ENCODE data around the gene NAAA. TPM values are rescaled to one million over a fixed set of nuclear protein-coding genes. Genes with fewer than 3 reads are reported as not detected.
A peak's percentile ranks its signal among the peaks of the same experiment; 100 is the strongest.
"Not testable (repeated sequence)": the region's sequence is repeated elsewhere in the genome, so short reads cannot be mapped to it uniquely, and the experiment has no call there.

The NAAA gene
- total RNA-seq, 6 experiments from 2014 or later: 27.1 to 33.8 (median 30.4) TPM

GRCh38 chr4:75950213-75950815 lies 9.5 kb upstream of the NAAA start:
- H3K27me3 Mint-ChIP-seq (ENCODE audit: insufficient read depth): no peaks in the 10 kb centered on the region; the same call in 1 of the 2 replicates
- no peaks in the 10 kb centered on the region for H3K9me3 Mint-ChIP-seq
- TF ChIP-seq, protein P1, sequence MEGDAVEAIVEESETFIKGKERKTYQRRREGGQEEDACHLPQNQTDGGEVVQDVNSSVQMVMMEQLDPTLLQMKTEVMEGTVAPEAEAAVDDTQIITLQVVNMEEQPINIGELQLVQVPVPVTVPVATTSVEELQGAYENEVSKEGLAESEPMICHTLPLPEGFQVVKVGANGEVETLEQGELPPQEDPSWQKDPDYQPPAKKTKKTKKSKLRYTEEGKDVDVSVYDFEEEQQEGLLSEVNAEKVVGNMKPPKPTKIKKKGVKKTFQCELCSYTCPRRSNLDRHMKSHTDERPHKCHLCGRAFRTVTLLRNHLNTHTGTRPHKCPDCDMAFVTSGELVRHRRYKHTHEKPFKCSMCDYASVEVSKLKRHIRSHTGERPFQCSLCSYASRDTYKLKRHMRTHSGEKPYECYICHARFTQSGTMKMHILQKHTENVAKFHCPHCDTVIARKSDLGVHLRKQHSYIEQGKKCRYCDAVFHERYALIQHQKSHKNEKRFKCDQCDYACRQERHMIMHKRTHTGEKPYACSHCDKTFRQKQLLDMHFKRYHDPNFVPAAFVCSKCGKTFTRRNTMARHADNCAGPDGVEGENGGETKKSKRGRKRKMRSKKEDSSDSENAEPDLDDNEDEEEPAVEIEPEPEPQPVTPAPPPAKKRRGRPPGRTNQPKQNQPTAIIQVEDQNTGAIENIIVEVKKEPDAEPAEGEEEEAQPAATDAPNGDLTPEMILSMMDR (IDR thresholded peaks at IDR 0.05): no peak
- H3K4me3 Mint-ChIP-seq: no peak overlapping the region
- peak overlapping the region; percentile 17; the same call in 1 of the 2 replicates for H3K27ac Mint-ChIP-seq
- H3K36me3 Mint-ChIP-seq (ENCODE audit: low read depth): peaks cover 22% of the 10 kb centered on the region
- 0 out of 2 replicates have a peak, but pooled peaks cover 6% of the 10 kb centered on the region for H3K4me1 Mint-ChIP-seq (ENCODE audit: low read depth)
- peak; percentile 2 for DNase-seq

DNA sequence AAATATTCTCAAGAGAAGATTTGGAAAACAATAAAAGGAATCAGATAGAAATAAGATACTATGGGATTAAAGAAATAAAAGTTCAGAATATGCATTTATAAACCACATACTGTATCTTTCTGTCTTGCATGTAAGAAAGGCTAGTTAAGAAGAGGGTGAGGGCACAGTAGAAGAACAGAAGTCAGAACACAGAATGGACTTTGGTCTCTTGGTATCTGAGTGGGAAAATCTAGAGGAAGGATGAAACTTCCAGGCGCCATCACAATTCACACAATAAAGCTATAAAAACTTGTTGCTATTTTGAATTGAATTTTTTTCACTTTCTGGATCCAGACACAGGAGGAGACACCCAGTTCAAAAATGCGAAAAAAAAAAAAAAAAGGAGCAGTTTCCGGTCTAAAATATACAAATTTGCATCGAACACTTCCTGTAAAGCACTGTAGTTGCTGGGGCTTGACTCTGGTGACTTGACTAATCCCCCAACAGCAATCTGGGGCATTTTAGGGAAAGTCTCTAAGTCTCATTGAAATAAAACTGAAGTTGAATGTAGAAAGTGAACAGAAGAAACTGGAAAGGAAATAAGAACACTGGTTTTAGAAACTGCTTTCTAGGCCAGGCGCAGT lies 8.1 kb upstream of the NAAA start:
- no peak overlapping the region for H3K4me3 Mint-ChIP-seq
- DNase-seq: no peak
- 0 out of 2 replicates have a peak, but pooled peaks cover 6% of the 10 kb centered on the region for H3K4me1 Mint-ChIP-seq (ENCODE audit: low read depth)
- H3K9me3 Mint-ChIP-seq: no peaks in the 10 kb centered on the region
- TF ChIP-seq, protein P1 (IDR thresholded peaks at IDR 0.05): no peak
- H3K27ac Mint-ChIP-seq: no peak overlapping the region
- peaks cover 22% of the 10 kb centered on the region for H3K36me3 Mint-ChIP-seq (ENCODE audit: low read depth)
- no peaks in the 10 kb centered on the region; the same call in 1 of the 2 replicates for H3K27me3 Mint-ChIP-seq (ENCODE audit: insufficient read depth)

DNA sequence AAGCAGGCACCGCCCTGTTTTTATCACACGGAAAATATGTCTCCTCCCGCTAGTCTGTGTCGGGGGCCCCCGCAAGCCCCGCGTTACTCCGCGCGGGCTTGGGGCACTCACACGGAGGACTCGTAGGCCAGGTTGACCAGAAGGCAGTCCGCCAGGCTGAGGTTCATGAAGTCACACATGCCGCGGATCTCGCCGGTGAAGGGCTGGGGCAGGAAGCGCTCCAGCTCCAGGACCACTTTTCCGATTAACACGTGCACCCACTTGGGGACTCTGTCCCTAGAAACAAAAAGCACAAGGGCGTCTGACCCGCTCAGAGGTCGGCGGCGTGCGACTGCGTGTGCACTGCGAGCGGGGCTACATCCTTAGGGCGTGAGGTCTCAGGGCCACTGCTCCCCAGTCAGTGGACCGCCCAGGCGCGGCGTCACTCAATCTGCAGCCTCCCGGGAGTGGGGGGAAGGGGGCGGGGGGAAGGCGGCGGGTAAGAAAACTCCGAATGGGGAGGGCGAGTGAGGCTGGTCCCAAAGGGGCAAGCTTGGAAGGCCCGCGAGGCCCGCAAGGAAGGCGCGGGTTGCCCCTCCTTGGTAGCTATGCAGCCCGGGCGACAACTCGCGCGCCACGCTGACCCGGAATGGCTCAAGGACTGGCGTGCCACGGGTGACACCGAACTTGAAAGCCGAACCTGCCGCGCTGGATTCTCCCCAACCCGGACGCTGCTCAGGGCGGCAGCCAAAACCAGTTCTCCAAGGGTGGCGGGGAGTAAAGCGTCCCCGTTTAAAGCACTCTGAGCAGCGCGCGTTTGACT lies 722 bp downstream of the NAAA start:
- TF ChIP-seq, protein P1 (IDR thresholded peaks at IDR 0.05): no peak
- no peaks in the 10 kb centered on the region for H3K9me3 Mint-ChIP-seq
- peak overlapping the region; percentile 96 for H3K4me3 Mint-ChIP-seq
- H3K36me3 Mint-ChIP-seq (ENCODE audit: low read depth): peaks cover 4% of the 10 kb centered on the region; the same call in 1 of the 2 replicates
- H3K27ac Mint-ChIP-seq: peak overlapping the region; percentile 88
- H3K27me3 Mint-ChIP-seq (ENCODE audit: insufficient read depth): peaks cover 2% of the 10 kb centered on the region; the same call in 1 of the 2 replicates
- DNase-seq: peak; percentile 35
- peaks cover 21% of the 10 kb centered on the region for H3K4me1 Mint-ChIP-seq (ENCODE audit: low read depth)

DNA sequence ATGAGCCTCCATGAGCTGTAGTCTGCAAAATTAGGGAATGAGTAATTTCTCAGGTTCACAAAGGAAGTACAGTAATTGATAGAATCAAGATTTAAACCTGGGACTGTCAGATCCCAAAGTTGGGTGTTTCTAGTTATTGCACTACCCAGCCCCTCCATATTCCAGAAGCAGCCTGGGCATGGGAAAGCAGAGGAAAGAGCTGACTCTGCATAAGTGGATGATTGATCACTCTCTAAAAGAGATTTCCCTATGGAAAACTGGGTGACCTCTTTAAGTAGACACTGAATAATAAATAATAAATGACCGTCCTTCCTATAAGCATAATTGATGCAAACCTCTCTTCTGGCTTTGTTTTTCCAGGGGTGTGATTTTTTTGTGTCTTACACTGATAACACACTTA lies 5.2 kb downstream of the NAAA start:
- no peaks in the 10 kb centered on the region for H3K9me3 Mint-ChIP-seq
- peaks cover 21% of the 10 kb centered on the region for H3K4me1 Mint-ChIP-seq (ENCODE audit: low read depth)
- peaks cover 2% of the 10 kb centered on the region; the same call in 1 of the 2 replicates for H3K27me3 Mint-ChIP-seq (ENCODE audit: insufficient read depth)
- TF ChIP-seq, protein P1 (IDR thresholded peaks at IDR 0.05): no peak
- H3K4me3 Mint-ChIP-seq: no peak overlapping the region
- H3K36me3 Mint-ChIP-seq (ENCODE audit: low read depth): peaks cover 10% of the 10 kb centered on the region; the same call in 1 of the 2 replicates
- H3K27ac Mint-ChIP-seq: no peak overlapping the region
- no peak for DNase-seq

- Mint-ChIP-seq H3K4me3 (no peak overlapping the region), H3K36me3 (ENCODE audit: low read depth) (0 out of 2 replicates have a peak, but pooled peaks cover 13% of the 10 kb centered on the region), H3K27ac (no peak overlapping the region), H3K9me3 (no peaks in the 10 kb centered on the region), H3K27me3 (ENCODE audit: insufficient read depth) (no peaks in the 10 kb centered on the region), H3K4me1 (ENCODE audit: low read depth) (no peaks in the 10 kb centered on the region)
- no peak for DNase-seq
- TF ChIP-seq, protein P1 (IDR thresholded peaks at IDR 0.05): no peak
Measured at GRCh38 chr4:75930152-75930551, 10.7 kb downstream of the NAAA start.

- not testable (repeated sequence) for H3K27ac Mint-ChIP-seq; H3K9me3 Mint-ChIP-seq; H3K4me3 Mint-ChIP-seq; DNase-seq; H3K4me1 Mint-ChIP-seq (ENCODE audit: low read depth); H3K27me3 Mint-ChIP-seq (ENCODE audit: insufficient read depth)
- peaks cover 25% of the 10 kb centered on the region; the same call in 1 of the 2 replicates for H3K36me3 Mint-ChIP-seq (ENCODE audit: low read depth)
Measured at GRCh38 chr4:75924916-75925315, 15.9 kb downstream of the NAAA start.
